Measurements from ENCODE around the gene ANO10.

DNA sequence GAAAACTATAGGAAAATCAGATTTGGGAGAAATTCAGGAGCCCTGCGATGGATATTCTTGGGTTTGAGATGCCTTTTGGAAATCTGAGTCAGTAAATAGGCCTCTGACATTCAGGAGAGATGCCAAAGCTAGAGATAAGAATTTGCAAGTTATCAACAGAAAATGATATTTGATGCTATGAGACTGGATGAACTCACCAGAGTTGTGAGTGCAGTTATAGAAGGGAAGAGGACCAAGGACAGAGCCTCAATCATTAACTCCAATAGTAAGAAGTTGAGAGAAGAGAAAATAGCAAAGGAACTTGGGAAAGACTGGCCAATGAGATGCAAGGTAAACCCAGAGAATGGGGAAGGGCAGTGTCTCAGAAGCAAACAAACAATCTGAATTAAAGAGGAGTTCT, 7.9 kb upstream of the ANO10 start:
- TF ChIP-seq POLR2A (IDR thresholded peaks at IDR 0.05; ENCODE audit: low read depth, low read length) (no peak), POLR2AphosphoS5 (IDR thresholded peaks at IDR 0.05; ENCODE audit: insufficient read depth, low read depth, low read length) (no peak)
- TF ChIP-seq, protein P1, sequence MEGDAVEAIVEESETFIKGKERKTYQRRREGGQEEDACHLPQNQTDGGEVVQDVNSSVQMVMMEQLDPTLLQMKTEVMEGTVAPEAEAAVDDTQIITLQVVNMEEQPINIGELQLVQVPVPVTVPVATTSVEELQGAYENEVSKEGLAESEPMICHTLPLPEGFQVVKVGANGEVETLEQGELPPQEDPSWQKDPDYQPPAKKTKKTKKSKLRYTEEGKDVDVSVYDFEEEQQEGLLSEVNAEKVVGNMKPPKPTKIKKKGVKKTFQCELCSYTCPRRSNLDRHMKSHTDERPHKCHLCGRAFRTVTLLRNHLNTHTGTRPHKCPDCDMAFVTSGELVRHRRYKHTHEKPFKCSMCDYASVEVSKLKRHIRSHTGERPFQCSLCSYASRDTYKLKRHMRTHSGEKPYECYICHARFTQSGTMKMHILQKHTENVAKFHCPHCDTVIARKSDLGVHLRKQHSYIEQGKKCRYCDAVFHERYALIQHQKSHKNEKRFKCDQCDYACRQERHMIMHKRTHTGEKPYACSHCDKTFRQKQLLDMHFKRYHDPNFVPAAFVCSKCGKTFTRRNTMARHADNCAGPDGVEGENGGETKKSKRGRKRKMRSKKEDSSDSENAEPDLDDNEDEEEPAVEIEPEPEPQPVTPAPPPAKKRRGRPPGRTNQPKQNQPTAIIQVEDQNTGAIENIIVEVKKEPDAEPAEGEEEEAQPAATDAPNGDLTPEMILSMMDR (IDR thresholded peaks at IDR 0.05; ENCODE audit: extremely low read depth in 1 of 2, insufficient read depth in 1 of 2, low read depth in 1 of 2, low read length in 2 of 2) = no peak
